ENCODE results near the gene SMIM20.
"Not testable (repeated sequence)": the region's sequence is repeated elsewhere in the genome, so short reads cannot be mapped to it uniquely, and the experiment has no call there.

Gene SMIM20

GRCh38 chr4:25913851-25914669, at the start of gene SMIM20:
Gene SMIM20, plus strand, starts transcription at chr4:25914220. Its CDS starts 94 bp downstream, at chr4:25914314.
- H3K4me3 ChIP-seq = peak within 1 kb of the TSS; percentile 52 to 72 (median 57)
- peak within 1 kb of the TSS in 20 of 21 experiments; percentile 62 to 92 (median 82) for H3K27ac ChIP-seq

DNA sequence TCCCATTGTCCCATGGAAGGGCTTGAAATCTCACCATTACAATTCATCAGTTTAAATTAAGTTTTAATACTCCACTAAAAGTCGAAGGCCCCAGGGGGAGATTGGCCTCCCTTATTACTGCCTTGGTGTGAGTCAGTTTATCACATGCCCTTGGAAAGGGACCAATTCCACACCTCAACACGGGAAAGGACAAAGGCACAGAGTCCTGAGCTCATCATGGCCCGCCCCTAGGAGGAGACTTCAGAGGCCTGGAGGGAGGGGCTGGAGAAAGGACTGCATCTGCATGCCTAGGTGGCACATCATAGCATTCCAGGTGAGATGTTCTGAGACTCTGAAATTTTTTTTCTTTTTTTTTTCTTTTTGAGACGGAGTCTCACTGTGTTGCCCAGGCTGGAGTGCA, 48.4 kb upstream of the SMIM20 start:
- Histone ChIP-seq H3K4me3 (no peak overlapping the region), H3K27ac (no peak overlapping the region)

- not testable (repeated sequence) for H3K4me3 ChIP-seq, H3K27ac ChIP-seq
Measured at GRCh38 chr4:25866401-25866800, 47.6 kb upstream of the SMIM20 start.

GRCh38 chr4:25867781-25868294, 46.2 kb upstream of the SMIM20 start:
- Histone ChIP-seq H3K4me3 (no peak overlapping the region), H3K27ac (no peak overlapping the region)

- H3K27ac ChIP-seq = no peak overlapping the region
- no peak overlapping the region for H3K4me3 ChIP-seq
Measured at GRCh38 chr4:25870081-25870480, 43.9 kb upstream of the SMIM20 start.

- H3K4me3 ChIP-seq = no peak overlapping the region
- no peak overlapping the region for H3K27ac ChIP-seq
Measured at GRCh38 chr4:25872851-25873631, 41.0 kb upstream of the SMIM20 start.

GRCh38 chr4:25873632-25874129, 40.3 kb upstream of the SMIM20 start:
- no peak overlapping the region for H3K4me3 ChIP-seq
- no peak overlapping the region for H3K27ac ChIP-seq

DNA sequence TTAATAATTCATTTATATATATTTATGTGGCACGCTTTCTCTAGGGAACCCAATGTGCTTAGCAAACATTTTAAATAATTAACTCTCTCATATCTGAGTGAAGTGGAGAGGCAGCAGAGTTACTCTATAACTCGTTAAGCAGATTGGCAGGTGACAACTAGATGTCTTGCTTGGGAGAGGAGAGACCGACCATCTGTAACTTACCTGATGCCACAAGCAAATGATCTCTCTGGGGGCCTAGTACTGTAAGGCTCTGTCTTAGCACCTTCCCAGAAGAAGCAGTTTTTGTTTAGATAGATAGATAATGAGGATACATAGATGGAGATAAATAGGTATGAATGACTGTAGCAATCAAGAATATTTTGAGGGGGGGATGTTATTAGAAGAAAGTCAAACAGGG, 39.4 kb upstream of the SMIM20 start:
- no peak overlapping the region for H3K4me3 ChIP-seq
- no peak overlapping the region for H3K27ac ChIP-seq

DNA sequence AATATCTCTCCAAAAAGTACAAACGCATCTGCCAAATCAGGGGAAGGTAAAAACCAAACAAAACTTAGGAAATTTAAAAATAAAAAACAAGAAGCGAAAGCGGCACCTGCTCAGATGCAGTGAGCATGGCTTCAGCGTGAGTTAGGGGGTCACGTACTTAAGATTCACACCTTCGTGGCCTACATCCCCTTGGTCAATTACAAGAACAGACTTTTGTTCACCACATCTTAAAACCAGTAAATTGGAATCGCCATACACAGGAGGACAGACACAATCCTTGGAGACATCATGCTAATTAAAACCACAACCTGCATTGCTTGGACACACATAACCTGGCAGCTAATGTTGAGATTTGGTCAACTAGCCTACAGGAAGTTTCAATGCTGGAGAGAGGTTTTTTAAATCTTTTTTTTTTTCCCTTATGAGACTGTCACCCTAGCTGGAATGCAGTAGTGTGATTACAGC, 38.7 kb upstream of the SMIM20 start:
- Histone ChIP-seq H3K4me3 (no peak overlapping the region), H3K27ac (no peak overlapping the region)

DNA sequence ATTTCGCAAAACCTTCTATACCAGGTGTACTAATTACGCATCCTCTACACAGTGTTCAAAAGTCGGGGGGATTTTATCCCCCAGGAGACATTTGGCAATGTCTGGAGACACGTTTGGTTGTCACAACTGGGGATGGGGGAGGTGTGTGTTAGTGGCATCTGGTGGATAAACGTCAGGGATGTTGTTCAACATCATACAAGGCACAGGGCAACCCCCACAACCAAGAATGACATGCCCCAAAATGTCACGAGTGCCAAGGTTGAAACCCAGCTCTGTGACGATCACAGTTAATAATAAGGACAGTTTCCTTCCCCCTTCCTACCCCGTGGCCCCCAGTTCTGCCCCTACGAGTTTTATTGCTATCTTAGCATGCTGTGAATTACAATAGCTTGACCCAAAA, 35.3 kb upstream of the SMIM20 start:
- Histone ChIP-seq H3K4me3 (no peak overlapping the region), H3K27ac (no peak overlapping the region)

DNA sequence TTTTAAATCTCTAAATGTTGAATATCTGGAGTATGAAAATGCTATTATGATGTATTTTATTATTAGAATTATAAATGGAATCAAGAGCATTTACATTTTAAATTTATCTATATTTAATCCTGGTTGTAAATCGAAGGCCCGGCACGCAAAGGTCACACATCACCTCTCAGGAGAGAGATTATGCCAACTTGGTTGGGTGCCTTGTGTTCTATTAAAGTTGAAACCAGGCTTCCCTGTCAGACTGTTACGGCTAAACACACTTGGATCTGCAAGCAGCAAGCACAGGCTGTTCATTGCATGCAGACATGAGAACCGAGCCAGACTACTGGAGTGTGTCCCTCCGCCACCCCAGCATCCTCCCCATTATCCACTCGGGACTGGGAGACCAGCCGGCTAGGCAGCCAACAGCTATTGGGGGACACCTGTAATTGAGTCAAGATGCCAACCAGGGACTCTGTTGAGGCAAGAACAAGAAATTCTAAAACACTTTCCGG, 34.9 kb upstream of the SMIM20 start:
- Histone ChIP-seq H3K4me3 (no peak overlapping the region), H3K27ac (no peak overlapping the region)

DNA sequence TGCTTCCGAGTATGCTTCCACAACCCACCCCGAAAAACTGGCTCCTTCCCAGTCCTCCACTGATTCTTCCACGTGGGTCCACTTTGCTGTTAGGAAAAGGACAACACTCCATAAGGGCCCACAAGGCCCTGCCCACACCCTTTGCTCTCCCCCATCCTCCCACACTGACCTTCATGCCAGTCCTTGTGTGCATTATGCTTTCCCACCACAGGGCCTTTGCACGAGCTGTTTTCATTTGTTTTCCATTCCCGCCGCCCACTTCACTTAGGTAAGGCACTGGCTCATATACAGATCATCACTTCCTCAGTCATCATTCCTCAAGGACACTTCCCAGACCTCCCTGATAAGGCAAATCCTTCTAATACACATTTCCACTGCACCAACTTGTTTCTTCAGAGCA, 34.4 kb upstream of the SMIM20 start:
- Histone ChIP-seq H3K4me3 (no peak overlapping the region), H3K27ac (no peak overlapping the region)

- H3K4me3 ChIP-seq = no peak overlapping the region
- no peak overlapping the region for H3K27ac ChIP-seq
Measured at GRCh38 chr4:25879991-25880651, 33.9 kb upstream of the SMIM20 start.

GRCh38 chr4:25881193-25881592, 32.8 kb upstream of the SMIM20 start:
- Histone ChIP-seq H3K27ac (no peak overlapping the region), H3K4me3 (no peak overlapping the region)

DNA sequence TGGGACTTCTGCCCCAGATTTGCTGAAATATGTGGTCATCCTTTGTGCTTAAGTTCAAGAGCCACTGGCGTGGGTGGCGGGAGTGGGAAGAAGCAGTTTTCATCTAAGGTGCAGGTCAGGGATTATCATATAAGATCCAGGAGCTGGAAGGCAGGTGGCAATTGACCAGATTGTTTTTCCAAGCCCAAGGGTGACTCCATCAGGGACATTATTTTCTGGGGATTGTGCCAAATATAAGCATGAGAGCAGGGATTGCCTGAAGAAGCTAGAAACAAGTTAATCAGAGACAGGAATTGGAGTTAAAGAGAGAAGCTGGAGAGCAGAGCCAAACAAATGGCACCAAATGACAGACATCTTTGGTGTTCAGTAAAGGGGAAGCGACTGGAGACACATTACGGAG, 31.8 kb upstream of the SMIM20 start:
- H3K4me3 ChIP-seq = no peak overlapping the region
- H3K27ac ChIP-seq = no peak overlapping the region

- no peak overlapping the region for H3K4me3 ChIP-seq
- H3K27ac ChIP-seq = no peak overlapping the region
Measured at GRCh38 chr4:25883565-25883964, 30.5 kb upstream of the SMIM20 start.

DNA sequence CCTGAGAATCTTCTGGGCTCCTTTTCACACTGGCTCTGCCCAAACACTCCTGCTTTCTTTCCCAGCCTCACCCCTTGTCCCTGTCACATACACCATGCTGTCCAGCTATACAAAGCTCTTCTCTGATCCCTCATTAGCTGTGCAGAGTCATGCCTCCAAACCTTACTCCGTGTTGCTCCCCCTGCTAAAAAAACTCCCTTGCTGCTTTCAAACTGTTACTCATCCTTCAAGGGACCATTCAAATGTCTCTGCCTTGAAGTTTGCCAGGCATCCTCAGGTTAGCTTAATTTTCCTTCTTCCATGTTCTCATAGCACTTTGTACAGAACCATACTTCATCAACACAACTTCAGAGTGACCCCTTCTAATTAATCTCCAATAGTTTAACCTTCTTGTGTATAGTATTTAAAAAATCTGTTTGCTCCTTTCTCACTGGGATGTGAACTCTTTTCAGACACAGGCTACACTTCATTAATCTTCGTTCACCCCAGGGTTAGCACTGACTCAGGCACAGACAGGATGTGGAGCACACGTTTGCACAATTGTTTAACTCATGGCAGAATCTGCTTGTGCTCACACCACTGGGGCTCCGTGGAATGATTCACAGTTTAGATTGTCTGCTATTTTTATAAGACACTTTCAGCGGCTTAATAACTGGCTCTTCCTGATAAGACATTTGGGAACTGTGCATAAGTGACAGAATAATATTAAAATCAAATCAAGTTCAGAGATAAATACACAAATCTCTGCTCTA, 29.8 kb upstream of the SMIM20 start:
- no peak overlapping the region for H3K27ac ChIP-seq

DNA sequence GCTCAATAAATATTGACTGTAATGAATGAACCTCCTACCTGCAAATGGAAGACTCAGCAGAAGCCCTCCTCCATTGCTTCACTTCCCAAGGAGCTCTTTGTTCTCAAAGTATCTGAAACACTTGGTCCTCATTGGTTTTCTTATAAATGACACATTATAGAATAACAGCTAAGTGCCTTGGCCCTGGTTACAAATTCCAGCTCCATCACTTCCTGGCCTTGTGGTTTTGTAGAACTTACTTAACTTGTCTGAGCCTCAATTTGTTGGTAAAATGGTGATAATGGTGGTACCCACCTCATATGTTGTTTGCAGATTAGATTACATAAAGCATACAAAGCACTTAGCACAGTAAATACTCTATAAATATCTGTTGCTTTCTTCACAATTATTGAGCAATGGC, 25.2 kb upstream of the SMIM20 start:
- Histone ChIP-seq H3K27ac (no peak overlapping the region), H3K4me3 (no peak overlapping the region)

More for the DNA sequence above, 29.8 kb upstream of the SMIM20 start:
- no peak overlapping the region for H3K4me3 ChIP-seq
